Stimulated activated CD4-positive, alpha-beta T cell treated with anti-CD3 and anti-CD28 coated beads, Interleukin-15, amount 100 ng/mL, for 24 hours (primary cell): Measurements from ENCODE around the gene TMEM184C.

Experiments
- DNase-seq: peaks from one replicate; pipeline ENCODE4 v3.0.0-alpha.2; 2020

TMEM184C gene

GRCh38 chr4:147605499-147605898, 11.7 kb upstream of the TMEM184C start:
- DNase-seq: no peak

GRCh38 chr4:147607471-147607870, 9.7 kb upstream of the TMEM184C start:
- DNase-seq: no peak

DNA sequence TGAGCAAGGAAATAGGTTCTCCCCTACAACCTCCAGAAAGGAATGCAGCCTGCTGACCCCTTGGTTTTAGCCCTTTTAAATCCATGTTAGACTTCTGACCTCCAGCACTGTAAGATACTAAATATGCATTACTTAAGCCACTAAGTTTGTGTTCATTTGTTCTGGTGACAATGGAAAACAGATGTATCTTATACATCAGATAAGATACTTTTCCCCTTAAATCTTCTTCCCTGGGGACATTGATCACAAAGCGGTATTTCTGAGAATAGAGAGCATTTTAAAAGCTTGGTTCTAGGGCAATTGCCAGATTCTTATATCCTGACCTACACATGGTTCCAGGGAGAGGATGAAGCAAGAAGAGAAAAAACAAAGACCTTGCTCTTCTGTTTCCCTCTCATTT, 6.5 kb upstream of the TMEM184C start:
- DNase-seq: no peak

GRCh38 chr4:147616849-147617172, 386 bp upstream of the TMEM184C start:
- no peak for DNase-seq

DNA sequence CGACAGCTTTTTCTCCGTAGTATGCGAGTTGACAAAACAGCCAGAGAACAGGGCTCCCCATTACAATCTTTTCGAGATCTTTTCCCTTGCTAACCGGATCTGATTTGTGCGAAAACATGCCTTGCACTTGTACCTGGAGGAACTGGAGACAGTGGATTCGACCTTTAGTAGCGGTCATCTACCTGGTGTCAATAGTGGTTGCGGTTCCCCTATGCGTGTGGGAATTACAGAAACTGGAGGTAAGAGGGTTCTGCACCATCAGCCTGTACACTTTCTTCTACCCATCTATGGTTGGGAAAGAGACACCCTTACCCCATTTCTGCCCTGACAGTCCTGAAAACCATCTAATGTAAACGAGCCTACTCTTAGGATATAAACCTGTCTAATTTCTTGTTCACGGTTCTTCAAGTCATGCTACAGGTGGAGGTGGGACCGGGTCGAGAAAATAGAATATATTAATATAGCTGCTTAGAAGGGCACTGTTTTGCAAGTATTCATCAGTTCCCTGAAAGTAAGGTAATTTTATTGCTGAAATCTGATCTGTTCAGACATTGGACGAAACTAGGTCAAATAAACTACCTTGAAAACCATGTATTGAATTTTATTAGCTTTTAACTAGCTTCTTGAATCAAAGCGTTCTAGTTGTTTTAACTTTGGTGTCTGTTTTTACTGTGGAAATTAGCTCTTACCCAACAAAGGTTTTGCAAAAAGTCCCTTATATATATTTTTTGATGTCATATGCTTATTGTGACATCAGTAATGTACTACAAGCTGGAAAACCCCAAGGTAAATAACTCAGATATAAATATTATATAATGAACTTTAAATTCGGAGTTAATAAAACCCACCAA, 869 bp downstream of the TMEM184C start:
- DNase-seq: no peak

GRCh38 chr4:147620315-147620714, 3.1 kb downstream of the TMEM184C start:
- no peak for DNase-seq

- DNase-seq: no peak
Observed at GRCh38 chr4:147625733-147626132, 8.5 kb downstream of the TMEM184C start.

GRCh38 chr4:147626903-147627302, 9.7 kb downstream of the TMEM184C start:
- DNase-seq: no peak

DNA sequence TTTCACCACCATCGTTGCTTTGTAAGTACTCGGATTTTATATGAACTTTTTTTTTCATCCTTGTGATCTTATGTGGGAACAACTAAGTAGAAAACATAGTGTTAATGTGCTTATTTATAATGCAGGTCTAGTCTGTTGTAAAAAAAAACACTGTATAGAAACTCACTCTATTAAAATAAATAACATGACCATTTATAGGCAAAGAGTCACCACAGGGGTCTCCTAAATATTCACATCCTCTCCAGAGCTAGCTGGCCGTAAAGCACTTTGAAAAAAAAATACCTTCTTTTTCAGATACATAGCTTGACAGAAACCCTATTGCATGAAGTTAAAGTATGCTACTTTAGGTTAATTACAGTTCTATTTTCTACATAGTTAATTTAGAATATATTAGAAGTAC, 11.2 kb downstream of the TMEM184C start:
- DNase-seq: no peak

DNA sequence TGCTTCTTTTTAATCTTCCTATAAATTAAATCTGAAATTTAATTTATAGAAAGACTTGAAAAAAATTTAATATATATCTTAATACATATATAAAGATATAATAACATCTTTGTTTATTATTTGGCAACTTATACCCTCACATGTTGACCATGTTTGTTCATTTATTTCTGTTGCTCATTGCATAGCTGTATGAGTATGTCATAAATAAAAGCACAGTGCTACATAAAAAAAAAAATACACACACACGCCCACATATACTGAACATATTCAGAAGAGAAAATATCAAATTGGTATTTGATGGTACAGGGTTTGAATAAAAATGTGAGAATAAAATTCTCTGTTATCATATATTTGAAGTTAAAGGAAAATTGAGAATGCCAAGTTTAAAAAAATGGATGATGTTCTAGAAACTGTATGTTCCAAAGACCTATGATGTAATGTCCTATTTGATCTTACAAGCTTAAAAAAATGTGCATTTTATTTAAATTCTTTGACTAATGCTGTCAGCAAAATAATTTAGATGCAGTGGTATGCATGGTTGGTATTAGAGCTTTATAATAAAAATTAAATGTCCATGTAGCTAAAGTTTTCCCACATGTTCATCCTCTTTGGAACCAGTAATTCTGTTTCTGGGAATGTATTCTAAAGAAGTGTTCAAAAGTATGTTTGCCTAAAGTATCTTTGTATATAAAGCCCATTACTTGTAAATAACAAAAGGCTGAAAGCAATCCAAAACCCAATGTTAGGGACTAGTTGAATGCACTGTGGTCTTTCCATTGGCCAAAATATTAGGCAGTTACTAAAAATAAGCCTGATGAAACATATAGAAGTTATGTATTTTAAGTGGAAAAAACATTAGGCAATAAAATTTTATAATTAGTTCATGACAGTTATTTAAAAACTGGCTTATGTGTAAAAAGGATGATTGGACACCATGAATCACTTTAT, 12.9 kb downstream of the TMEM184C start:
- no peak for DNase-seq

GRCh38 chr4:147633113-147633512, 15.9 kb downstream of the TMEM184C start:
- DNase-seq: no peak

DNA sequence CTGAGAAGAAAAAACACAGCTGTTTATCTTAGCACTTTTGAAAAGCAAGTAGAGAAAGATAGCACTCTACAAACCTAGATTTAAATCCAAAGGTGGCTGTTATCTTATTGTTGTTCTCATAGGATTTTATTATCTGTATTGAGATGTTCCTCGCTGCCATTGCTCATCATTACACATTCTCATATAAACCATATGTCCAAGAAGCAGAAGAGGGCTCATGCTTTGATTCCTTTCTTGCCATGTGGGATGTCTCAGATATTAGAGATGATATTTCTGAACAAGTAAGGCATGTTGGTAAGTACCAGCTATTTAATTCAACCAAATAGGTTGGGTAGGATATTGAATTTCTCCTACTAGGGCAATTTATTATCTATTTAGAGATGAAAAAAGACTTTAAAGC, 16.4 kb downstream of the TMEM184C start:
- DNase-seq: no peak

GRCh38 chr4:147635348-147635747, 18.2 kb downstream of the TMEM184C start:
- no peak for DNase-seq

- DNase-seq: no peak
Observed at GRCh38 chr4:147638365-147638764, 21.2 kb downstream of the TMEM184C start.

DNA sequence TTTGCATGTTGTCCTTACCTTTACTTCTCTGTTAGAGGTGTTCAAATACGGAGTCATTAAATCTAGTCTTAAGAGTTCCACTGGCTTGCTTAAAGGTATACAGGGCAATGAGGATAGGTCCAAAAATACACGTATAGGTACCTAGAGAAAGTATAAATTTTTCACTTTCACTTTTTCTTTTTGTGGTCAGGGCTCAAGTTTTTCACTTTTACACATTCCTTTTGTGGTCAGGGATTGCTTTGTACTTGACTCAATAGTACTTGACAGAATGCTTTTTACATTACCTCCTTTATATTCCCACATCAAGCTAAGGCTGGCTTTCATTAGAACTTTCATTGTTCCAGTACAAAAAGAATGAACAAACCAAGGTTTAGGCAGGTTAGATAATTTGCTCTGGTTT, 21.7 kb downstream of the TMEM184C start:
- DNase-seq: no peak

GRCh38 chr4:147639388-147639787, 22.2 kb downstream of the TMEM184C start:
- no peak for DNase-seq

- DNase-seq: no peak
Observed at GRCh38 chr4:147640331-147640730, 23.1 kb downstream of the TMEM184C start.

- DNase-seq: no peak
Observed at GRCh38 chr4:147643616-147644015, 26.4 kb downstream of the TMEM184C start.

- no peak for DNase-seq
Observed at GRCh38 chr4:147644471-147644870, 27.3 kb downstream of the TMEM184C start.

GRCh38 chr4:147645099-147645498, 27.9 kb downstream of the TMEM184C start:
- DNase-seq: no peak

DNA sequence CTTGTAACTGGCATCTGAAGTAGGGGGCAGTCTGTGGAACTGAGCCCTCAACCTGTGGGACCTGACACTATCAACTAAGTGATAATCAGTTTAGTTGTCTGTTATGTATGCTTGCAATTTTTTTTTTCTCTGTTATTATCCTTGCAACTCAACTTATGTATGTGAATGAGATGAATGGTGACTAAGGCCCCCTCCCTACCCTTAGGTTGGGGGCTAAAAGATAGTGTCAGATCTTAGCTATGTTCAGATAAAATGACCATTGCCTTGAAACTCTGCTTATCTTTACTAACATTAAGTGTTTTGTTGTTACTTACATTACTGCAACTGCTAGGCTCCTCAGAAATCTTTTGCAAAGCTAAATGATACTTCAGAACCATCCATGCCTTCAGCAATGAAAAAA, 31.5 kb downstream of the TMEM184C start:
- DNase-seq: no peak

DNA sequence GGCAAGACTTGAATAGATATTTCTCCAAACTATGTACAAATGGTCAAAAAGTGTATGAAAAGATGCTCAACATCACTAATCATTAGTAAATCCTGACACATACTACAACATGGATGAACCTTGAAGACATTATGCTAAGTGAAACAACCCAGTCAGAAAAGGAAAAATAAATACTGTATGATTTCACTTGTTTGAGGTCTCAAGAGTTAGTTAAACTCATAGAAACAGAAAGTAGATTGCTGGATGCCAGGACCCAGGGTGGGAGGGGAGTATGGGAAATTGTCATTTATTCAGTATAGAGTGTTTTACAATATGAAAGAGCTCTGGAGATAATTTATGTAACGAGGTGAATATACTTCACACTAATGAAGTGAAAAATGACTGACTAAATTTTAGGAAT, 34.4 kb downstream of the TMEM184C start:
- no peak for DNase-seq

- no peak for DNase-seq
Observed at GRCh38 chr4:147655639-147656038, 38.4 kb downstream of the TMEM184C start.

DNA sequence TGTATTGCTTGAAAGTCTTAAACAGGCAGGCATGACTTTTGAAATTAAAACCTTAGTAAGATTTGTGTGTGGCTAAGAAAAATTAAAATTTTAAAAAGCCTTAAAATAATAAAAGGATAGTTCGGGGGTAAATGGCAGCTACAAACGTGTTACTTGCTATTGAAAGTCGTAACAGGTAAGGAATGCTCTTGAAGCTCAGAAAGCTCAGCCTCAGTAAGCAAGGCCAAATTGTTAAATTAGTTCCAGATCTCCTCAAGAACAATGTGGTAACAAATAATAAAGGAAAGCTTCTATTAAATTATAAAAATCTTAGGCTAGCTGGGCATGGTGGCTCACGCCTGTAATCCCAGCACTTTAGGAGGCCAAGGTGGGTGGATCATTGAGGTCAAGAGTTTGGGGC, 41.3 kb downstream of the TMEM184C start:
- DNase-seq: no peak
